PFSK-1 (cell line): Measurements from ENCODE around the gene S100A3.

Experiments used
- FOXP2 ChIP-seq: optimal IDR thresholded peaks from 2 replicates; pipeline ENCODE3; 2011; ENCODE audit warnings: borderline replicate concordance, control low read depth, inconsistent platforms; ENCODE audit not compliant: insufficient read depth; ENCODE audit errors: extremely low read length, extremely low read depth
- POLR2AphosphoS5 ChIP-seq: IDR thresholded peaks from 2 replicates; pipeline ENCODE4 v1.6.1; 2012; ENCODE audit warnings: low read depth, mild to moderate bottlenecking, control low read depth, low read length, moderate library complexity
- REST ChIP-seq, 2 experiments: IDR thresholded peaks; 2 replicates each; pipeline versions ENCODE4 v1.6.1 to v1.8.0; 2011 to 2012; ENCODE audit warnings: low read depth in 2 of 2, low read length in 2 of 2, control low read depth in 1 of 2, inconsistent platforms in 1 of 2, mild to moderate bottlenecking in 1 of 2, moderate library complexity in 1 of 2; ENCODE audit not compliant: insufficient read depth in 1 of 2
- SIN3A ChIP-seq: IDR thresholded peaks from 2 replicates; pipeline ENCODE4 v1.6.1; 2012; ENCODE audit warnings: mild to moderate bottlenecking, low read length, moderate library complexity, borderline replicate concordance; ENCODE audit not compliant: insufficient read depth
- TAF1 ChIP-seq: IDR thresholded peaks from 2 replicates; pipeline ENCODE4 v1.6.1; 2012; ENCODE audit warnings: low read length, control low read depth, borderline replicate concordance; ENCODE audit not compliant: insufficient read depth

The S100A3 gene

GRCh38 chr1:153539395-153540093 is 9.5 kb downstream of the S100A3 start:
- no peak for TF ChIP-seq FOXP2
- TF ChIP-seq TAF1, result no peak
- TF ChIP-seq REST (IDR thresholded peaks at IDR 0.05; ENCODE audit: insufficient read depth in 1 of 2, low read depth in 2 of 2, low read length in 2 of 2), result no peak
- TF ChIP-seq SIN3A, result no peak
- TF ChIP-seq POLR2AphosphoS5, result no peak

DNA sequence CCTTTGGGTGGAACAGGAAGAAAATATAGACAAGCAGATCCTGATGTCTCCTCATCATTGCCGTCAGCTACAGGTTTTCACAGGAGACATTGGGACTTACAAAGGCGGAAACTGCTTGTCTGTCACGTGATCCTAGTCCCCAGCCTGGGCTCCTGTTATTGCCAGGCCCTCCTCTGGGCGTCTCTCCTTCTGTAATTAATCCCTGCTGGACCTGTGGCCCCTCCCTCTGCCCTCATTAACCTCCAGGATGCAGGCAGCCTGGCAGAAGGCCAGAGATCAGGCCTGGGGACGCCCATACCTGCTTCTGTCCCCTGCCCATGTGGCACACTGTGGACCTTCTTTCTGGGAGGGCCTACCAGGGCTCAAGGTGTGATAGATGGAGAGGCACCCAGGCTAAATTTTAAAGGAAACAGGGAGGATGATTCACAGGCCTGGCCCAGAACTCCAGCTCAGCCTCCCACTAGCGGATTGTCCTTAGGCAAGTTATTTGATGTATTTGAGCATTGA is 10.7 kb downstream of the S100A3 start:
- TF ChIP-seq REST (IDR thresholded peaks at IDR 0.05; ENCODE audit: insufficient read depth in 1 of 2, low read depth in 2 of 2, low read length in 2 of 2), result no peak
- no peak for TF ChIP-seq TAF1
- TF ChIP-seq SIN3A, result no peak
- no peak for TF ChIP-seq FOXP2
- TF ChIP-seq POLR2AphosphoS5, result no peak

DNA sequence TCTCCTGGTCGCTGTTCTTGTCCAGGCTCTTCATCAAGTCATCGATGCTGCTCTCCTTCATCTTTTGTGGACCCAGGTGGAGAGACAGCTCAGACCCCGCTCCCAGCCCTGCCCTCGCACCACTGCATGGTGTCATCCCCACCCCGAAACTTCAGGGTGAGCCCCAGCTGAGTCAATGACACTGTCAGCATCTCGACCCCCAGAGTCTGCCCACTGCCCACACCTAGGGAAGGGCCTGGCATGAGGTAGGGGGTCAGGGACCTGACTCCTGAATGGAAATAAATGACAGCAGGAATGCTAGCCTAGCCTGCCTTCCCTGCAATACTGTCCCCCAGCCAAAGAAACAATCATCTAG is 11.7 kb downstream of the S100A3 start:
- no peak for TF ChIP-seq POLR2AphosphoS5
- no peak for TF ChIP-seq SIN3A
- TF ChIP-seq REST (IDR thresholded peaks at IDR 0.05; ENCODE audit: insufficient read depth in 1 of 2, low read depth in 2 of 2, low read length in 2 of 2), result no peak
- TF ChIP-seq FOXP2, result no peak
- no peak for TF ChIP-seq TAF1

DNA sequence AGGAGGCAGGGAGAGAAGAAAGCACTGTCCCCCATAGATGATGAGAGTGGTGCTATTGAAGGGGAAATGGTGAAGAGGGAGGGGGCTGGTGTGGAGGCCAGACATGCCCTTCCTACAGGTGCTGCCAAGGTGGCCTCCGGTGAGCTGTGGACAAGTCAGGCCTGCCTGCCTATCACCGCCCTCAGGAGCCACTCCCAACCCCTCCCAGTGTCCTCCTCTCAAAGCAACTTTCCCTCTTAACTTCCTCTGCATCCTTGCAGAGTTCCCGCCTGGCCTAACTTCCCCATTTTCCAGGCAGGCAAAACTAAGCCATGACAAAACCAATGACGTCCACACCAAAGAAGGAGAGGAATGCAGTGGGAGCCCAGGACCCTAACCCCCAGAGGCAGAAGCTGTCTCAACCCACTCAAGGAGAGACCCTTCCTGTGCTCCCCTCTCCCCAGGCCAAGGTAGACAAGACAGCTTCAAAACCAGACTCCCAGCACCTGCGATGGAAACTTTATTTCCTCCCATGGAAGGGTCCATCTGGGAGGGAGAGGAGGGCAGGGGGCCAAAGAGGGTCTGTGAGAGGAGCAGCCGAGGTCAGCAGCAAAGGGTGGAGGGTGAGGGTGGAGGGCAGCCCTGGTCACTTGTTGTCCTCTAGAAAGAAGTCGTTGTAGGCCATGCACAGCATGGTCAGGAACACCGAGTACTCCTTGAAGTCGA is 12.2 kb downstream of the S100A3 start:
- no peak for TF ChIP-seq POLR2AphosphoS5

DNA sequence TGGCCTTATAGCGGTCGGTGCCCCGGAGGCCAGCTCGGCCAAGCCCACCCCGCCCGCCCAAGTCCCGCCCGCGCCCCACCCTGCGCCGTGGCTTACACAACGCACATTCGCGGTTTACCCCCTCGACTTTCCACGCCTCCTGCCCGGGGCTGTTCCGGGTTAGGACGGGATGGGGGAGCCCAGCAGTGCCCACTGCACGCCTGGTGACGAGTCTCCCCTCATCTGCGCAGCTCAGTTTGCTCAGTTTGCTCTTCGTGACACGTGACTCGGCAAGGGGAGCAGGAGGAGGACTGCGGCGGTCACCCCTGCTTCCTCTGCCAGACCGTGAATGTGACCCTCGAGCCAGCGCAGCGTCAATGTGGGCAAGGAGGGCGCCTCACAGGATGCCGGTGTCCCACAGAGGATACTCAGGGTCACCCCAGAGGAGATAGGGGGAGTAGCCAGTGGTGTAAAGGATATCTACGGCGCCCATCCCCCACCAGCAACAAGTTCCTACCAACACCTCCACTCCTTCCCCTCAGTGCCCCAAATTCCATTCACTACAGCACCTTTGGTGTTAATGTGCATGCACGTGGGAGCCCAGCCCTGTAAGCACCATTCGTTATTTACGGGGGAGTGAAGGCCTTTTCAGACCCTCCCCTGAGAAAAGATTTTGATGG is 12.9 kb downstream of the S100A3 start:
- TF ChIP-seq TAF1 (no peak), REST (IDR thresholded peaks at IDR 0.05; ENCODE audit: insufficient read depth in 1 of 2, low read depth in 2 of 2, low read length in 2 of 2) (no peak), FOXP2 (no peak), SIN3A (no peak), POLR2AphosphoS5 (no peak)
